ENCODE results near the gene NDUFB10.

DNA sequence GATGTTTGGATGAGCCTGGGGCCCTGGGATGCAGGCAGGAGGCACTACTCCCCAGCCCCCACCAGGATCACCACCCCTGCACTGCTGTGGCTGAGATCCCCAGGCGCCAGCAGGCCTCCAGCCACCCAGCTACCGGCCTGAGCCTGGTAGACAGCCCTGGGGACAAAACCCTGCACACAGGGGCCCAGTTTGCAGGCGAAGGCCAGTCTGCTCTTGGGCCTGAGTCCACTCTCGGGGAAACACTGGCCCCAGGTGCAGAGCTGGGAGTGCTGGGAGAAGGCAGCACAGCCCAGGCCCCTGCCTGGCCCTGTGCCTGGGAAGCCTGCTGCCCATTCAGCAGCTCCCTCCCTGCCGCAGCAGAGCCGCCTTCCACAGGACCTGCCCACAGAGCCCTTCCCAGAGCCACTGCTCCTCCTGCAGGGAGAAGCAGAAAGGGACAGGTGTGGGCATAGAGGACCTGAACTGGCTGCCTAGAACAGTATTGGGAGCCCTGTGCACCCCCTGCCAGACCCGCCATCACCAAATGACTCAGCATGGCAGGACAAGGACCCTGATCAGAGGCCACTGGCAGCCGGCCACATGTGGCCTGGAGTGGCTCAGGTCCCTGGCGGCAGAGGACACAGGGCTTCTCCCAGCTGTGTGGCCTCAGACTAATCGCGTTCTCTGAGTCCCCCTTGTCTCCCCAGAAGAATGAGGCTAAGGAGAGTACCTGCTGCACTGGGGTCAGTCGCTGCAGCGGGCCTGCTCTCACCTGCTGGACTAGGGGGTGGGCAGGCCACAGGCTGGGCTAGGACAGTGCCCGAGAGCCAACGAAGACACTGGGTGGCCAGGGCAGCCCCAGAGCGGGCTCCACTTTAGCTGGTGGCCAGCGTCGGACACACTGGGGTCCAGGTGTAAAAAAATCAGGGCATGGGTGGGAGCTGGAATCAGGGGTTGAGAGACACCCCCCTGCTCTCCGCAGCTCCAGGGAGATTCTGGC lies 27.0 kb upstream of the NDUFB10 start:
- TF ChIP-seq, protein P1, sequence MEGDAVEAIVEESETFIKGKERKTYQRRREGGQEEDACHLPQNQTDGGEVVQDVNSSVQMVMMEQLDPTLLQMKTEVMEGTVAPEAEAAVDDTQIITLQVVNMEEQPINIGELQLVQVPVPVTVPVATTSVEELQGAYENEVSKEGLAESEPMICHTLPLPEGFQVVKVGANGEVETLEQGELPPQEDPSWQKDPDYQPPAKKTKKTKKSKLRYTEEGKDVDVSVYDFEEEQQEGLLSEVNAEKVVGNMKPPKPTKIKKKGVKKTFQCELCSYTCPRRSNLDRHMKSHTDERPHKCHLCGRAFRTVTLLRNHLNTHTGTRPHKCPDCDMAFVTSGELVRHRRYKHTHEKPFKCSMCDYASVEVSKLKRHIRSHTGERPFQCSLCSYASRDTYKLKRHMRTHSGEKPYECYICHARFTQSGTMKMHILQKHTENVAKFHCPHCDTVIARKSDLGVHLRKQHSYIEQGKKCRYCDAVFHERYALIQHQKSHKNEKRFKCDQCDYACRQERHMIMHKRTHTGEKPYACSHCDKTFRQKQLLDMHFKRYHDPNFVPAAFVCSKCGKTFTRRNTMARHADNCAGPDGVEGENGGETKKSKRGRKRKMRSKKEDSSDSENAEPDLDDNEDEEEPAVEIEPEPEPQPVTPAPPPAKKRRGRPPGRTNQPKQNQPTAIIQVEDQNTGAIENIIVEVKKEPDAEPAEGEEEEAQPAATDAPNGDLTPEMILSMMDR (conservative IDR thresholded peaks at IDR 0.05 in 1 of 2, IDR thresholded peaks at IDR 0.05 in 1 of 2; ENCODE audit: extremely low read depth in 1 of 2, insufficient read depth in 1 of 2, low read depth in 1 of 2, low read length in 2 of 2), result peak in 1 of 2 donors; percentile 57
- no peak for TF ChIP-seq EZH2 (IDR thresholded peaks at IDR 0.05; ENCODE audit: borderline replicate concordance, low read length)
